ENCODE results near the gene RPL21.
A peak's percentile ranks its signal among the peaks of the same experiment; 100 is the strongest.
"Not testable (repeated sequence)": the region's sequence is repeated elsewhere in the genome, so short reads cannot be mapped to it uniquely, and the experiment has no call there.

RPL21 gene

DNA sequence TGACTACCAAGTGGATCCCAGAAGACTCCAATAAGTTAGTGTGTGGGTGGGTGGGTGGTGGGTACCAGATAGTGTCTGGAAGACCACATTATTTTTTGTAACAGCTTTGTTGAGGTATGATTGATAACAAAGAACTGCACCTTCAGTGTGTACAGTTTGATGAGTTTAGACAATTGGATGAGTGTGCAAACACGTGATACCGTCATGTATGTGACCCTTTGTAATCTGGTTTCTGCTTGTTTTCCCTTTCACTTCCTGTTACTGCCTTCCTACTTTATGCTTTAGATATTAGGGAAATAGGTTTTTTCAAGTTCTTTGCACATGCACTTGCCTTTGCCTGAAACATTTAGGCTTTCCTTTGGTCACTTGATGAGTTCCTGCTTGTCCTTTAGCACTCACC lies 8.5 kb downstream of the RPL21 start:
- no peak for DNase-seq

DNA sequence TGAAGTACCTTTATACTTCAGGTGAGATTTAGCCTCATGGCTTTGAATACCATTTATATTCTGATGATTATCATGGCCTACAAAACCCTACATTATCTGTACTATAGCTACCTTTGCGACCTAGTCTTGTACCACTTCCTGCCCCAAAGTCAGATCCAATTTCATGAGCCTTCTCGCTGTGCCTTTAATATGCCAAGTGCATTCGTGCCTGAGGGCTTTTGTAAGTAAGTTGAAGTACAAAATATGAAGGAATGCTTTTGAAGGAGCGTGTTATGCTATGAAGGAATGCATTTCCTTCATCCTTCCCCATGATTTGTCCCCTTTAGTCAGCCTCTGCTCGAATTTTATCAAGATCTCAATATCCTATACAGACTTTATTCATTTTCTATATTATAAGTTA lies 10.0 kb downstream of the RPL21 start:
- no peak for DNase-seq

DNA sequence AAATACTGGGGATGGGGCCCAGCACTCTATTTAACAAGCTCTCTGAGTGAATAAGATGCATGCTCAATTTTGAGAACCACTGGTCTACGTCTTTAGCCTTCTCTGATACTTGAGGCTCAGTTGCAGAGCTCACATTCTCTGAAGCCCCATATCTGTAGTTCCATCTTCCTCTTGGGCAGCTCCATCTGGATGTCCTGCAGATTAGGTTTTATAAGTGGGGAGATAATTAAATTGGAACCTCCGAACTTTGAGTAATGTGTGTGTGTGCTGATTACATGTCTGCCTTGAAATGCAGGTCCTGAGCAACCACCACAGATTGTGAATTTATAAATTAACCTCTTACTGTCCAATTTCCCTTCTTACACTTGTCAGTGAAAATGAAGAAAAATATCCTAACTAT lies 12.1 kb downstream of the RPL21 start:
- DNase-seq: no peak

GRCh38 chr13:27264181-27264580 lies 12.8 kb downstream of the RPL21 start:
- DNase-seq: no peak

DNA sequence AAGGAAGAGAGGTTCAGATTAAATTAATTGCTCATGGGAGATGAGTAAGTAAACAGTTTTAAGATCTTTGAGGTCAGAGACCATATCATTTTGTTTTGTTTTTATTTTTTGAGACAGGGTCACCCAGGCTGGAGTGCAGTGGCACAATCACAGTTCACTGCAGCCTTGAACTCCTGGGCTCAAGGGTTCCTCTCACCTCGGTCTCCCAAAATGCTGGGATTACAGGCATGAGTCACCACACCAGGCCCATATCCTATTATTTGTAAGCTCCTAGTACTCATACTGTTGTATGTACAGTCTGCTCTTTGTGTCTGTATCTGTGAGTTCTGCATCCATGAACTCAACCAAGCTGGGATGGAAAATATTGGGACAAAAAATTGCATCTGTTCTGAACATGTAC lies 13.3 kb downstream of the RPL21 start:
- no peak for DNase-seq

- DNase-seq: no peak
Measured at GRCh38 chr13:27266917-27267316, 15.6 kb downstream of the RPL21 start.

- DNase-seq: no peak
Measured at GRCh38 chr13:27267596-27267995, 16.2 kb downstream of the RPL21 start.

DNA sequence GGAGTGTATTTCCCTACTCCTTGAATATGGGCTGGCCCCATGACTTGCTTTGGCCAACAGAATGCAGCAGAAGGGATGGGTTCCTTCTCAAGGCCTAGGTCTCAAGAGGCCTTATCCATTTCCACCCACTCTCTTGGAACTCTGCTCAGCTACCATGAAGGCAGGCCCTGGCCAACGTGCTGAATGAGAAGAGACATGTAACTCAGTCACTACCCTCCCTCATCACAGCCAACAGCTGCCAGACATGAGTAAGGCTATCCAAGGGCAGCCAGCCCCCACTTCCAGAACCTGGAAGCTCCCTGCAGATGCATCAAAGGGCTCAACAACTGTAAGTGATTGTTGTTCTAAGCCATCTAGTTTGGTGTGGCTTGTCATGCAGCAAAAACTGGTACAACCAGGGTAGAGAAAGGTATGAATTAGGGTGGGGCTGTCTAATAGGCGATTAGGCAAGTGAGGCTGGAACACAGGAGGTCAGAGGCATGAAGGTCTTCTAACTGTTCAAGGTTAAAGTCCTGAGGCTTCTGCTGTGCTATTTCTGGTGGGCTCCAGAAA lies 17.8 kb downstream of the RPL21 start:
- no peak for DNase-seq

DNA sequence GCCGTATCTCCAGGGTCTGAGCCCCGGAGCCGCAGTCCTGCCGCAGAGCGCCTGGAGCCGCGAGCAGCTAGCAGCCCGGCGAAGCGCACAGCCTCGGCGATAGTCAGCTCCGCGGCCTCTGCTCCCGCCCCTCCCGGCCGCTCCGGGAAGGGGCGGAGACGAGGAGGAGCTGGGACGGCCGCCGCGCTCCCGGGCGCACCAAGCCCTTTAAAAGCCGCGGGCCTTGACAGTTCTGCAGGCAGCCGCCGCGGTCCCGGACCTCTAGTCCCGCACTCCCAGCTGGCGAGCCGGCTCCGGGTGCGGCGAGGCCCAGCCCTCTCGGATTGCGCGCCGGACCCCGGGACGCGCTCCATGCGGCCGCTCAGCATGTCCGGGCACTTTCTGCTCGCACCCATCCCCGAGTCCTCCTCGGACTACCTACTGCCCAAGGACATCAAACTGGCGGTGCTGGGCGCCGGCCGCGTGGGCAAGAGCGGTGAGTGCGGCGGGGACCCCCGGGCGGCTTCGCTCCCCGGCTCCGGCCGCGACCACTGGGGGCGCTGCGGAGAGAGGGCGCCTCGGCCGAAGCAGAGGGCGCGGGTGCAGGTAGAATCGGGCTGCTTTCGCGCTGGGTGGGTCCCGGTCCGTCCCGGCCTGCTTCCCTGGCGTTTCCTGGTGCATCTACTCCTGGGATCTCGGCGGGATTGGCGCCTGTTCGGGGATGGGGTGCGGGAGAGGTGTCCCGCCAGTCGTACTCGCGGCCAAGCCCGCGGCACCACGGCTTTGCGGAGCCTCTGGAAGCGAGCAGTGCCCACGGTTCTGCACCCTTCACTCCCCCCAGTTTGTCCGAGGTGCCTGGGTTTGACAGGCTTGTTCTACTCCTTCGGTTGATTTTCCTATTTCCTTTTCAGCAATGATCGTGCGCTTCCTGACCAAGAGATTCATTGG lies 19.5 kb downstream of the RPL21 start, which contains the start of gene RASL11A:
Gene RASL11A (plus strand): TSS at position 237 of the 927 bp plus-strand sequence. CDS start 115 bp downstream, at position 352.
- DNase-seq: peak; percentile 76

DNA sequence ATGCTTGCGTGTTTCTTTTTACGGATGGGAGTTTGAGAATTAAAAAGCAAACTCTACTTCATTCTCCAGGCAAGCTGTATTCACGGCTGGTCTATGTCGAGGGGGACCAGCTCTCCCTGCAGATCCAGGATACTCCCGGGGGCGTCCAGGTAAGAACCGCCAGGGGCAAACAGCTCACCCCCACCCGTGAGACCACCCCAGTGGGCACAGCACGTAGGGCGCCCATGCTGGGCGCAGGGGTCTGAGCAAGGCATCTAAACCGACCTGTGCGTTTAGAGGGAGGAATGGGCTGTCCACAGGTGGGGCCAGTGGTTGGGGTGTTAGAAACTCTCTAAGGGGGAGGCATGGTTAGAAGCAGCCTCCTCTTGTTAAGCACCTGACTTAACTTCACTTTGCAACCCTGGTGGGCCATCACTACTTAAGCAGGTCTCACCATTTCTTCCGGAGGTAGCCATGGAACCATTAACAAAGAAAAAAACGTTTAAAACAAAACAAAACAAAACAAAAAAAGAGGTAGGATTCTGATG lies 20.3 kb downstream of the RPL21 start:
- no peak for DNase-seq

GRCh38 chr13:27273658-27274425 lies 22.5 kb downstream of the RPL21 start:
- no peak for DNase-seq

- DNase-seq: no peak
Measured at GRCh38 chr13:27274631-27275030, 23.3 kb downstream of the RPL21 start.

GRCh38 chr13:27276188-27276587 lies 24.8 kb downstream of the RPL21 start:
- no peak for DNase-seq

DNA sequence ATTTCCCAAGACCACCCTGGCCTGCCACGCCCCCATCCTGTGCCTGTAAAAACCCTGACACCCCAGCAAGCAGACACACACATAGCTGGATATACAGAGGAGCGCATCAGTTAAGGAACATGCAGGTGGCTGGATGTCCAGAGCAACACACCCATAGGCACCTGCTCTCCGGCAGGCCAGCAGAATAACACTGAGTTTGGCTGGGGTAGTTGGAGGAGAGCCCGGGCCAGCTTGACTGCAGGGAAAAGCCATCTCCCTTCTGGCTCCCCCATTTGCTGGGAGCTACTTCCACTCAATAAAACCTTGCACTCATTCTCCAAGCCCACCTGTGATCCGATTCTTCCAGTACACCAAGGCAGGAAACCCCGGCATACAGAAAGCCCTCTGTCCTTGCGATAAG lies 28.1 kb downstream of the RPL21 start:
- DNase-seq: no peak

- no peak for DNase-seq
Measured at GRCh38 chr13:27280009-27280656, 28.8 kb downstream of the RPL21 start.

GRCh38 chr13:27280841-27281240 lies 29.5 kb downstream of the RPL21 start:
- DNase-seq: no peak

DNA sequence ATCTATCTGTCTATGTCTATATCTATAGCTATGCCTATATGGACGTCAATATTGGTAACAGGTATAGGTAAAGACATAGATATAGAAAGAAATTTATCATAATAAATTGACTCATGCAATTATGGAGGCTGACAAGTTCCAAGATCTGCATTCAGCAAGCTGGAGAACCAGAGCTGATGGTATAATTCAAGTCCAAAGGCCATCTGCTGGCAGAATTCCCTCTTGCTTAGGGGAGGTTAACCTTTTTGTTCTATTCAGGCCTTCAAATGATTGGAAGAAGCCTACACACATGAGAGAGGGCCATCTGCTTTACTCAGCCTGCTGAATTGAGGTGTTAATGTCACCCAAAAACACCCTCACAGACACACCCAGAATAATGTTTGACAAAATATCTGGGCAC lies 30.1 kb downstream of the RPL21 start:
- DNase-seq: no peak

DNA sequence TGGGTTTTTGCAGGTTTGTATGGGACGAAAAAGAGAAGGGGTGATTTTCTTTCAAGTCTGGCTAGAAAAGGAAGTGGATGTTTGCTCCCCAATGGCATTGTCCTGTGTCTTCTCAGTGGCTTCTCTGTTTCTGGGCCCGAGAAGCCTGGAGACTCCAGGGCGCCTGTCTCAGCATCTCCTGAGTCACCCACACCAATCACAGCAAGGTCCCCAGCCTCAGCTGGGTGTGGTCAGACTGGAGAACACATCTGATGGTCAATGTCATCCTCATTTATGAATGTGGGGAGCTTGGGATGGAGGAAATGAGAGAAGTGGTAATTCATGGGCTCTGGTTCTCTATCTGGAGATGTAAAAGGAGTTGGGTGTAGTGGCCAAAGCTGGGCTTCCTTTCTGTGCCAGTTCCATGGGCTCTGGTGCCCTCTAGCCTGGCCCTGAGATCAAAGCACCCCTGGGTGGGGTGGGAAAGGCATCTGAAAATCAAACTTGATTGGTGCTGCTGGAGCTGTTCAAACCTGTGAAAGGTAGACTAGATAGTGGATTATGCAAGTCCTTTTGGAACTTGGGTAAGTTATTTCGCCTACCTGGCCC lies 32.6 kb downstream of the RPL21 start:
- no peak for DNase-seq

DNA sequence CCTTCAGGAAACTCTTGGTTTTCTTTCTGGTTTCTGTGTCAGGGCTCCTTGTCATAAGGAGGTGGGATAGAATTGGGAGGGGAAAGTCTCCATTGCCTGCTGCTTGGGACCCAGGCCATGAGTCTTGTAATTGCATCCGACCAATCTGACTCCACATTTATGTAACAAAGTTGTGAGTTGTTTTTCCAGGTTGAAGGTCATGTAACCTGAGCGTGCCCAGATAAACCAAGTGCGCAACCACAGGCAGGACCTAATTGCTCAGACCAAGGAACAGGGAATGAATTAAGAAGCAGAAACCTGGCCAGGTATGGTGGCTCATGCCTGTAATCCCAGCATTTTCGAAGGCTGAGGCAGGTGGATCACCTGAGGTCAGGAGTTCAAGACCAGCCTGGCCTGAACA lies 37.0 kb downstream of the RPL21 start:
- DNase-seq: no peak

- DNase-seq: no peak
Measured at GRCh38 chr13:27289011-27289665, 37.8 kb downstream of the RPL21 start.

GRCh38 chr13:27290715-27291114 lies 39.4 kb downstream of the RPL21 start:
- no peak for DNase-seq

DNA sequence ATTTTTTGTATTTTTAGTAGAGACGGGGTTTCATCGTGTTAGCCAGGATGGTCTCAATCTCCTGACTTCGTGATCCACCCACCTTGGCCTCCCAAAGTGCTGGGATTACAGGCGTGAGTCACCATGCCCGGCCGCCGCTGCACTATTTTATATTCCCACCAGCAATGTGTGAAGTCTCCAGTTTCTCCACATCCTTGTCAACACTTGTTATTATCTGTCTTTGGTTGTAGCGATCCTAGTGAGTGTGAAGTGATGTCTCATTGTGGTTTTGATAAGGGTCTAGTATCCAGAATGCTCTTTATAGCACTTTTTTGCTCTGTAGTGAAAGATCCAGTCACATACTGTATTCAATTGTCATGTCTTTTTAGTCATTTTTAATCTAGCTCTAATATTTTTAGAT lies 40.6 kb downstream of the RPL21 start:
- not testable (repeated sequence) for DNase-seq

Measured in activated CD8-positive, alpha-beta memory T cell treated with anti-CD3 and anti-CD28 coated beads, Interleukin-2, amount 50 U/mL, for 4 hours (primary cell).